ENCODE results near the gene CYB5R4. TPM values are rescaled to one million over a fixed set of nuclear protein-coding genes. Genes with fewer than 3 reads are reported as not detected.

CYB5R4 gene
- total RNA-seq, 1 experiment from 2014 or later, result 17.5 TPM

GRCh38 chr6:83978324-83978734 is 118.8 kb downstream of the CYB5R4 start:
- H3K18ac ChIP-seq (ENCODE audit: insufficient read length, low read depth, low read length), result no peak overlapping the region
- peaks cover 2% of the 10 kb centered on the region; the same call in 1 of the 2 replicates for H3K4me1 ChIP-seq (ENCODE audit: insufficient read depth, low read length)
- no peaks in the 10 kb centered on the region for H4K20me1 ChIP-seq (ENCODE audit: control insufficient read depth, insufficient read depth, insufficient read length)
- DNase-seq, result no peak
- H3K56ac ChIP-seq (ENCODE audit: insufficient read length, low read depth, low read length), result no peak overlapping the region
- H2BK120ac ChIP-seq (ENCODE audit: low read depth, low read length, poor library complexity, severe bottlenecking), result no peak overlapping the region
- WGBS (ENCODE audit: extremely low coverage, insufficient read length, low lambda C conversion rate), result no CpG with 5 or more reads among the region's 1 CpG
- H2BK20ac ChIP-seq (ENCODE audit: low read depth, low read length, poor library complexity, severe bottlenecking), result no peak overlapping the region
- no peak overlapping the region for H3K4me2 ChIP-seq (ENCODE audit: insufficient read depth, insufficient read length, low read length)
- H4K5ac ChIP-seq (ENCODE audit: insufficient read length, low read depth, low read length), result no peak overlapping the region
- no peaks in the 10 kb centered on the region for H3K79me2 ChIP-seq (ENCODE audit: insufficient read depth, low read length)
- no peaks in the 10 kb centered on the region for H3K9me3 ChIP-seq (ENCODE audit: control insufficient read depth, low read depth, low read length)
- H2AK5ac ChIP-seq (ENCODE audit: insufficient read length, low read length), result no peak overlapping the region
- H4K8ac ChIP-seq (replicated peaks; ENCODE audit: insufficient read length, low read depth, low read length), result no peak overlapping the region
- no peak overlapping the region for H3K14ac ChIP-seq (ENCODE audit: insufficient read depth, low read length)
- Mint-ChIP-seq H3K4me3 (no peak overlapping the region), H3K9me3 (peaks cover 20 to 28% of the 10 kb centered on the region in 2 experiments), H3K27me3 (ENCODE audit: low read depth) (no peaks in the 10 kb centered on the region), H3K36me3 (ENCODE audit: insufficient read depth in 1 of 3, low read depth in 3 of 3) (peaks cover 9 to 33% (median 26%) of the 10 kb centered on the region in 3 experiments), H3K4me1 (peaks cover 39 to 47% of the 10 kb centered on the region in 2 experiments), H3K27ac (peak overlapping the region in 1 of 3 experiments; percentile 19; a peak in 1 of 7 replicates)
- H3K27me3 ChIP-seq (ENCODE audit: insufficient read depth, low read length), result no peaks in the 10 kb centered on the region
- no peak overlapping the region for H3K23ac ChIP-seq (ENCODE audit: insufficient read length, low read depth, low read length)
- no peak overlapping the region for H2BK5ac ChIP-seq (ENCODE audit: insufficient read length, low read length)
- TF ChIP-seq, protein P1, sequence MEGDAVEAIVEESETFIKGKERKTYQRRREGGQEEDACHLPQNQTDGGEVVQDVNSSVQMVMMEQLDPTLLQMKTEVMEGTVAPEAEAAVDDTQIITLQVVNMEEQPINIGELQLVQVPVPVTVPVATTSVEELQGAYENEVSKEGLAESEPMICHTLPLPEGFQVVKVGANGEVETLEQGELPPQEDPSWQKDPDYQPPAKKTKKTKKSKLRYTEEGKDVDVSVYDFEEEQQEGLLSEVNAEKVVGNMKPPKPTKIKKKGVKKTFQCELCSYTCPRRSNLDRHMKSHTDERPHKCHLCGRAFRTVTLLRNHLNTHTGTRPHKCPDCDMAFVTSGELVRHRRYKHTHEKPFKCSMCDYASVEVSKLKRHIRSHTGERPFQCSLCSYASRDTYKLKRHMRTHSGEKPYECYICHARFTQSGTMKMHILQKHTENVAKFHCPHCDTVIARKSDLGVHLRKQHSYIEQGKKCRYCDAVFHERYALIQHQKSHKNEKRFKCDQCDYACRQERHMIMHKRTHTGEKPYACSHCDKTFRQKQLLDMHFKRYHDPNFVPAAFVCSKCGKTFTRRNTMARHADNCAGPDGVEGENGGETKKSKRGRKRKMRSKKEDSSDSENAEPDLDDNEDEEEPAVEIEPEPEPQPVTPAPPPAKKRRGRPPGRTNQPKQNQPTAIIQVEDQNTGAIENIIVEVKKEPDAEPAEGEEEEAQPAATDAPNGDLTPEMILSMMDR (conservative IDR thresholded peaks at IDR 0.05), result no peak
- no peaks in the 10 kb centered on the region for H3K23me2 ChIP-seq (ENCODE audit: insufficient read length, low read depth, low read length, poor library complexity, severe bottlenecking)
- H4K91ac ChIP-seq (ENCODE audit: insufficient read length, low read depth, low read length), result no peak overlapping the region
- H3K79me1 ChIP-seq (ENCODE audit: insufficient read depth, low read depth, low read length, poor library complexity, severe bottlenecking), result no peaks in the 10 kb centered on the region
- no peak overlapping the region for H3K9ac ChIP-seq (ENCODE audit: extremely low read depth, insufficient read length, low read length)
- no peak overlapping the region for H3K4ac ChIP-seq (ENCODE audit: low read depth, low read length)
- no peak overlapping the region for H2BK15ac ChIP-seq (ENCODE audit: low read depth, low read length)
- no peak overlapping the region for H3K27ac ChIP-seq (ENCODE audit: insufficient read length, low read depth, low read length)
- no peak overlapping the region for H2BK12ac ChIP-seq (ENCODE audit: insufficient read length, low read depth, low read length)
- no peak overlapping the region for H2AFZ ChIP-seq (ENCODE audit: low read length)
- no peak overlapping the region for H3T11ph ChIP-seq (ENCODE audit: low read length)

Data from H9 (cell line).